Fibroblast of mammary gland (primary cell): Measurements from ENCODE around the gene CARS2.
"Not testable (repeated sequence)": the region's sequence is repeated elsewhere in the genome, so short reads cannot be mapped to it uniquely, and the experiment has no call there.

Source experiments
- DNase-seq: peaks from one replicate; pipeline ENCODE4 v3.0.0-alpha.2; 2010; ENCODE audit warnings: low read depth
- H3K4me3 ChIP-seq: 2 replicates; pipeline ENCODE4 v1.5.1; 2011; ENCODE audit warnings: low read depth, mild to moderate bottlenecking, low read length, moderate library complexity; ENCODE audit not compliant: control insufficient read depth
- TF ChIP-seq, protein P1 (sequence below): conservative IDR thresholded peaks from 2 replicates; pipeline ENCODE4 v1.5.1; 2011; ENCODE audit warnings: low read depth, low read length, inconsistent platforms; ENCODE audit not compliant: control insufficient read depth, insufficient read depth

Gene CARS2

GRCh38 chr13:110726726-110727125, 20.8 kb upstream of the CARS2 start:
- no peak overlapping the region for H3K4me3 ChIP-seq
- TF ChIP-seq, protein P1, sequence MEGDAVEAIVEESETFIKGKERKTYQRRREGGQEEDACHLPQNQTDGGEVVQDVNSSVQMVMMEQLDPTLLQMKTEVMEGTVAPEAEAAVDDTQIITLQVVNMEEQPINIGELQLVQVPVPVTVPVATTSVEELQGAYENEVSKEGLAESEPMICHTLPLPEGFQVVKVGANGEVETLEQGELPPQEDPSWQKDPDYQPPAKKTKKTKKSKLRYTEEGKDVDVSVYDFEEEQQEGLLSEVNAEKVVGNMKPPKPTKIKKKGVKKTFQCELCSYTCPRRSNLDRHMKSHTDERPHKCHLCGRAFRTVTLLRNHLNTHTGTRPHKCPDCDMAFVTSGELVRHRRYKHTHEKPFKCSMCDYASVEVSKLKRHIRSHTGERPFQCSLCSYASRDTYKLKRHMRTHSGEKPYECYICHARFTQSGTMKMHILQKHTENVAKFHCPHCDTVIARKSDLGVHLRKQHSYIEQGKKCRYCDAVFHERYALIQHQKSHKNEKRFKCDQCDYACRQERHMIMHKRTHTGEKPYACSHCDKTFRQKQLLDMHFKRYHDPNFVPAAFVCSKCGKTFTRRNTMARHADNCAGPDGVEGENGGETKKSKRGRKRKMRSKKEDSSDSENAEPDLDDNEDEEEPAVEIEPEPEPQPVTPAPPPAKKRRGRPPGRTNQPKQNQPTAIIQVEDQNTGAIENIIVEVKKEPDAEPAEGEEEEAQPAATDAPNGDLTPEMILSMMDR = no peak
- no peak for DNase-seq

DNA sequence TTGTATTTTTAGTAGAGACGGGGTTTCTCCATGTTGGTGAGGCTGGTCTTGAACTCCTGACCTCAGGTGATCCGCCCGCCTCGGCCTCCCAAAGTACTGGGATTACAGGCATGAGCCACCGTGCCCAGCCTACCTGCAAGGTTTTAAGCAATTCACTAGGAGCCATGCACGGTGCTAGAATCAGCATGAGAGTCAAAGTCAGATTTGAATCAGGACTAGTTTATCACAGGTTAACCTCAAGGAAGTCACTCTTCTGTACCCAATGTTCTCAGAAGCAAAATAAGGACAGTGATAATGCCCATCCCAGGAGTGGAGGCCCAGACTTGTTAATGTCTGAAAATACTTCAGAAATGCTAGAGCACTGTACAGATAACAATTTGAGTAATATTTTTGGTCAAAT, 20.2 kb upstream of the CARS2 start:
- not testable (repeated sequence) for DNase-seq, H3K4me3 ChIP-seq

- TF ChIP-seq, protein P1 = no peak
- H3K4me3 ChIP-seq = no peak overlapping the region
- no peak for DNase-seq
Observed at GRCh38 chr13:110723598-110723997, 17.7 kb upstream of the CARS2 start.

DNA sequence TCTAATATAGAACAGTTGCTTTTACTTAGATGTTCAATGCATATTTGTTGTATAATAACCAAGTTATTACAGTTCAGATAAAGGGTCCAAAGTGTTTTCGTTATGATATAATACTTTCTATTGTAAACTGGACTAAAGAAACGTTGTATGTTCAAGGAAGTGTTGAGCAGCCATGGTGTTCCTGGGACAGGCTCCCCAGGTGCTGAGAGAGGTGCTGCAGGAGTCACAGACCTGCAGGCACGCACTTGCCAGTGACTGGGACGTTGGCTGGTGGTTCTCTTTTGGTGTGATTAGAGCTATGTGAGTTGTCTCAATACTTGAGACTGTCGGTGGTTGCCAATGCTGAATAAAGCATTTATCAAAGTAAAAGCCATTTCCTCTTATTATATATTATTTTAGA, 17.1 kb upstream of the CARS2 start:
- H3K4me3 ChIP-seq = no peak overlapping the region
- TF ChIP-seq, protein P1 = no peak
- no peak for DNase-seq

DNA sequence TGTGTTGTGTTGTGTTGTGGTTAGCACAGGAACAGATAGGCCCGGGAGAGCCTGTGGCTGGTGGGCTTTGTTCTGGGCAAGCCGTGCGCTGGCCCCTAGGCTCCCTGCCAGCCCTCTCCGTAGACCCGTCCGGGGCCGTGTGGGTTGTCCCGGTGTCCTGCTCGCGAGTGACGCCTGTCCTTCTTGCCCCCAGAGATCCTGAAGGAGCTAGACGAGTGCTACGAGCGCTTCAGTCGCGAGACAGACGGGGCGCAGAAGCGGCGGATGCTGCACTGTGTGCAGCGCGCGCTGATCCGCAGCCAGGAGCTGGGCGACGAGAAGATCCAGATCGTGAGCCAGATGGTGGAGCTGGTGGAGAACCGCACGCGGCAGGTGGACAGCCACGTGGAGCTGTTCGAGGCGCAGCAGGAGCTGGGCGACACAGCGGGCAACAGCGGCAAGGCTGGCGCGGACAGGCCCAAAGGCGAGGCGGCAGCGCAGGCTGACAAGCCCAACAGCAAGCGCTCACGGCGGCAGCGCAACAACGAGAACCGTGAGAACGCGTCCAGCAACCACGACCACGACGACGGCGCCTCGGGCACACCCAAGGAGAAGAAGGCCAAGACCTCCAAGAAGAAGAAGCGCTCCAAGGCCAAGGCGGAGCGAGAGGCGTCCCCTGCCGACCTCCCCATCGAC, 13.3 kb upstream of the CARS2 start:
- DNase-seq = no peak
- TF ChIP-seq, protein P1 = no peak
- no peak overlapping the region for H3K4me3 ChIP-seq

DNA sequence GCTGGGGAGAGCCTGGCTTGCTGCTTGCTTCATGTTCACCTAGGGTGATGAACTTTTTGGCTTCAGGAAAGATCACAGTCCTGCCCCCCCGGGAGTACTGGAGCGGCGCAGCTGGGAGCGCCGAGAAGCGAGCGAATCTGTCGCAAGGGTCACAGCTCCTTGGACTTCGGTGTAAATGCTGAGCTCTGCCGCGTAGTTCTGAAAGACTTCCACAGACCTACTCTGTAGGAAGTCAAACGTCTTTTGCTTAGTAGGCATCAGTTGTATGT, 10.3 kb upstream of the CARS2 start:
- peak; percentile 43 for DNase-seq
- peak overlapping the region; percentile 95 for H3K4me3 ChIP-seq
- TF ChIP-seq, protein P1 = no peak

DNA sequence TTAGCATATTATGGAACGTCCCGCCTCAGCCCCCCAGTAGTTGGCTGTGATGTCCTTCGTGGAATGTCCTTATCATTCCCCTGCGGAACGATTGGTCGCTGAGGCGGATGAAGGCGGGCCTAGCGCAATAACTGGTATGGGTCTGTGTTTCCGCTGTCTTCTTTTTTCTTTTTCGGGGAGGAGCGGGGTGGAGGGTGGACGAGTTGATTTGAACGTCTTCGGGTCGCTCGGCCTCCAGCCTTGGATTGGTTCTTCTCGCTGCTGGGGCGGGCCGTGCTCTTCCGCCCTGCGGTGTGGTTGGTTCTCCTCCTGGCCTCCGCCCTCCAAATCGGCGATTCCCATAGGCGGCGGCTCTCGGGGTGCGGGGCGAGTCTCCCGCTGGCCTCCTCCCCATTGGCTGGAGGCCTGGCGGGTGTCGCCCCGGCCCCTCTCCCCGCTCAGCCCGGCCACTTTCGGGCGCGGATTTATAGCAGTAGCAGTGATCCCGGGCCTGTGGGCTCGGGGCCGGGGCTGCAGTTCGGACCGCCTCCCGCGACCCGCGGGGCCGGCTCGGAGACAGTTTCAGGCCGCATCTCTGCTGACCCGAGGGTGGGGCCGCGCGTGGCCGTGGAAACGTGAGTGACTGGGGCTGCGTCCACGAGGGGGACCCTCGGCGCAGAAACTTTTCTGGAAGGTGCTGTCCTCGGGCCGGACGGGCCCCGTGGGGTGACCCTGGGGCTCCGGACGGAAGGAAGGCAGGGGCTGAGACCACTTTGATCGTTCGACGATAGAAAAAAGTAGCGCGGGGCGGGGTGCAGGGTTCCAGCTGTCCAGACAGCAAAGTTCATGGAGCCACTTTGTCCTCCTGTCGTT, 9.7 kb upstream of the CARS2 start:
- H3K4me3 ChIP-seq = peak overlapping the region; percentile 95
- TF ChIP-seq, protein P1 = no peak
- DNase-seq = peak; percentile 99
